Fibroblast of peridontal ligament (primary cell): ENCODE results near the gene STT3A.
"Not testable (repeated sequence)": the region's sequence is repeated elsewhere in the genome, so short reads cannot be mapped to it uniquely, and the experiment has no call there.

Experiments used
- DNase-seq: peaks from one replicate; pipeline ENCODE4 v3.0.0-alpha.2; 2010; ENCODE audit errors: extremely low read depth

Gene STT3A

GRCh38 chr11:125592305-125593113, at the start of gene STT3A:
Gene STT3A, plus strand, starts transcription at chr11:125592852. Its CDS starts 3,064 bp downstream, at chr11:125595916.
- peak; percentile 100 for DNase-seq

- DNase-seq, result no peak
Observed at GRCh38 chr11:125550780-125551179, 41.9 kb upstream of the STT3A start.

GRCh38 chr11:125551835-125552342, 40.8 kb upstream of the STT3A start:
- DNase-seq, result no peak

GRCh38 chr11:125552927-125553326, 39.7 kb upstream of the STT3A start:
- no peak for DNase-seq

GRCh38 chr11:125553357-125553756, 39.3 kb upstream of the STT3A start:
- DNase-seq, result no peak

GRCh38 chr11:125554038-125554437, 38.6 kb upstream of the STT3A start:
- DNase-seq, result no peak

GRCh38 chr11:125559888-125560287, 32.8 kb upstream of the STT3A start:
- DNase-seq, result no peak

- DNase-seq, result no peak
Observed at GRCh38 chr11:125561924-125562323, 30.7 kb upstream of the STT3A start.

GRCh38 chr11:125562430-125562829, 30.2 kb upstream of the STT3A start:
- no peak for DNase-seq

- DNase-seq, result no peak
Observed at GRCh38 chr11:125564357-125564756, 28.3 kb upstream of the STT3A start.

GRCh38 chr11:125566235-125566634, 26.4 kb upstream of the STT3A start:
- no peak for DNase-seq

- peak; percentile 87 for DNase-seq
Observed at GRCh38 chr11:125568970-125569914, 23.4 kb upstream of the STT3A start, which contains the start of gene EI24. Gene EI24, plus strand, starts transcription at chr11:125569477. Its CDS starts 3,051 bp downstream, at chr11:125572528.

- peak; percentile 8 for DNase-seq
Observed at GRCh38 chr11:125569915-125570621, 22.6 kb upstream of the STT3A start.

- no peak for DNase-seq
Observed at GRCh38 chr11:125570952-125571351, 21.7 kb upstream of the STT3A start.

- DNase-seq, result no peak
Observed at GRCh38 chr11:125572916-125573315, 19.7 kb upstream of the STT3A start.

- not testable (repeated sequence) for DNase-seq
Observed at GRCh38 chr11:125577181-125577580, 15.5 kb upstream of the STT3A start.

- no peak for DNase-seq
Observed at GRCh38 chr11:125578783-125579182, 13.9 kb upstream of the STT3A start.

- DNase-seq, result no peak
Observed at GRCh38 chr11:125579811-125580210, 12.8 kb upstream of the STT3A start.

GRCh38 chr11:125583496-125583895, 9.2 kb upstream of the STT3A start:
- no peak for DNase-seq

GRCh38 chr11:125585487-125585886, 7.2 kb upstream of the STT3A start:
- peak; percentile 19 for DNase-seq

GRCh38 chr11:125586623-125587022, 6.0 kb upstream of the STT3A start:
- no peak for DNase-seq

GRCh38 chr11:125587480-125587879, 5.2 kb upstream of the STT3A start:
- DNase-seq, result no peak
